Measurements from ENCODE around the gene IL1RAP.

Gene IL1RAP

GRCh38 chr3:190538288-190538687, 24.4 kb downstream of the IL1RAP start:
- Histone ChIP-seq H3K4me1 (ENCODE audit: control insufficient read depth in 1 of 2, insufficient read depth in 2 of 2, low read length in 2 of 2) (no peaks in the 10 kb centered on the region), H3K9ac (ENCODE audit: low read depth in 1 of 2, low read length in 2 of 2) (no peak overlapping the region), H3K9me3 (ENCODE audit: control insufficient read depth in 1 of 2, low read length in 2 of 2) (no peaks in the 10 kb centered on the region), H3K27ac (ENCODE audit: low read depth, low read length) (no peak overlapping the region), H3K4me3 (ENCODE audit: low read depth in 1 of 2, low read length in 2 of 2) (no peak overlapping the region), H3K36me3 (ENCODE audit: control insufficient read depth in 1 of 2, insufficient read depth in 2 of 2, low read length in 2 of 2) (no peaks in the 10 kb centered on the region), H3K27me3 (ENCODE audit: control insufficient read depth in 1 of 2, insufficient read depth in 2 of 2, low read length in 2 of 2) (no peaks in the 10 kb centered on the region)

GRCh38 chr3:190539526-190539925, 25.6 kb downstream of the IL1RAP start:
- no peaks in the 10 kb centered on the region for H3K27me3 ChIP-seq (ENCODE audit: control insufficient read depth in 1 of 2, insufficient read depth in 2 of 2, low read length in 2 of 2)
- H3K4me3 ChIP-seq (ENCODE audit: low read depth in 1 of 2, low read length in 2 of 2), result no peak overlapping the region
- H3K36me3 ChIP-seq (ENCODE audit: control insufficient read depth in 1 of 2, insufficient read depth in 2 of 2, low read length in 2 of 2), result no peaks in the 10 kb centered on the region
- no peak overlapping the region for H3K27ac ChIP-seq (ENCODE audit: low read depth, low read length)
- H3K4me1 ChIP-seq (ENCODE audit: control insufficient read depth in 1 of 2, insufficient read depth in 2 of 2, low read length in 2 of 2), result no peaks in the 10 kb centered on the region
- H3K9ac ChIP-seq (ENCODE audit: low read depth in 1 of 2, low read length in 2 of 2), result no peak overlapping the region
- H3K9me3 ChIP-seq (ENCODE audit: control insufficient read depth in 1 of 2, low read length in 2 of 2), result no peaks in the 10 kb centered on the region

- Histone ChIP-seq H3K27me3 (ENCODE audit: control insufficient read depth in 1 of 2, insufficient read depth in 2 of 2, low read length in 2 of 2) (no peaks in the 10 kb centered on the region), H3K4me1 (ENCODE audit: control insufficient read depth in 1 of 2, insufficient read depth in 2 of 2, low read length in 2 of 2) (no peaks in the 10 kb centered on the region), H3K4me3 (ENCODE audit: low read depth in 1 of 2, low read length in 2 of 2) (no peak overlapping the region), H3K9ac (ENCODE audit: low read depth in 1 of 2, low read length in 2 of 2) (no peak overlapping the region), H3K27ac (ENCODE audit: low read depth, low read length) (no peak overlapping the region), H3K36me3 (ENCODE audit: control insufficient read depth in 1 of 2, insufficient read depth in 2 of 2, low read length in 2 of 2) (no peaks in the 10 kb centered on the region), H3K9me3 (ENCODE audit: control insufficient read depth in 1 of 2, low read length in 2 of 2) (no peaks in the 10 kb centered on the region)
These were observed 27.1 kb downstream of the IL1RAP start for GRCh38 chr3:190541008-190541407.

- Histone ChIP-seq H3K27ac (ENCODE audit: low read depth, low read length) (no peak overlapping the region), H3K4me3 (ENCODE audit: low read depth in 1 of 2, low read length in 2 of 2) (no peak overlapping the region), H3K9ac (ENCODE audit: low read depth in 1 of 2, low read length in 2 of 2) (no peak overlapping the region), H3K4me1 (ENCODE audit: control insufficient read depth in 1 of 2, insufficient read depth in 2 of 2, low read length in 2 of 2) (no peaks in the 10 kb centered on the region), H3K36me3 (ENCODE audit: control insufficient read depth in 1 of 2, insufficient read depth in 2 of 2, low read length in 2 of 2) (no peaks in the 10 kb centered on the region), H3K27me3 (ENCODE audit: control insufficient read depth in 1 of 2, insufficient read depth in 2 of 2, low read length in 2 of 2) (no peaks in the 10 kb centered on the region), H3K9me3 (ENCODE audit: control insufficient read depth in 1 of 2, low read length in 2 of 2) (no peaks in the 10 kb centered on the region)
These were observed 27.7 kb downstream of the IL1RAP start for GRCh38 chr3:190541560-190541959.

GRCh38 chr3:190542846-190543245, 29.0 kb downstream of the IL1RAP start:
- Histone ChIP-seq H3K9ac (ENCODE audit: low read depth in 1 of 2, low read length in 2 of 2) (no peak overlapping the region), H3K9me3 (ENCODE audit: control insufficient read depth in 1 of 2, low read length in 2 of 2) (no peaks in the 10 kb centered on the region), H3K27ac (ENCODE audit: low read depth, low read length) (no peak overlapping the region), H3K4me1 (ENCODE audit: control insufficient read depth in 1 of 2, insufficient read depth in 2 of 2, low read length in 2 of 2) (no peaks in the 10 kb centered on the region), H3K27me3 (ENCODE audit: control insufficient read depth in 1 of 2, insufficient read depth in 2 of 2, low read length in 2 of 2) (no peaks in the 10 kb centered on the region), H3K36me3 (ENCODE audit: control insufficient read depth in 1 of 2, insufficient read depth in 2 of 2, low read length in 2 of 2) (no peaks in the 10 kb centered on the region), H3K4me3 (ENCODE audit: low read depth in 1 of 2, low read length in 2 of 2) (no peak overlapping the region)

GRCh38 chr3:190543671-190544070, 29.8 kb downstream of the IL1RAP start:
- Histone ChIP-seq H3K36me3 (ENCODE audit: control insufficient read depth in 1 of 2, insufficient read depth in 2 of 2, low read length in 2 of 2) (no peaks in the 10 kb centered on the region), H3K4me1 (ENCODE audit: control insufficient read depth in 1 of 2, insufficient read depth in 2 of 2, low read length in 2 of 2) (no peaks in the 10 kb centered on the region), H3K27ac (ENCODE audit: low read depth, low read length) (no peak overlapping the region), H3K9me3 (ENCODE audit: control insufficient read depth in 1 of 2, low read length in 2 of 2) (no peaks in the 10 kb centered on the region), H3K9ac (ENCODE audit: low read depth in 1 of 2, low read length in 2 of 2) (no peak overlapping the region), H3K27me3 (ENCODE audit: control insufficient read depth in 1 of 2, insufficient read depth in 2 of 2, low read length in 2 of 2) (no peaks in the 10 kb centered on the region), H3K4me3 (ENCODE audit: low read depth in 1 of 2, low read length in 2 of 2) (no peak overlapping the region)

GRCh38 chr3:190545191-190545590, 31.3 kb downstream of the IL1RAP start:
- H3K36me3 ChIP-seq (ENCODE audit: control insufficient read depth in 1 of 2, insufficient read depth in 2 of 2, low read length in 2 of 2), result no peaks in the 10 kb centered on the region
- H3K9me3 ChIP-seq (ENCODE audit: control insufficient read depth in 1 of 2, low read length in 2 of 2), result no peaks in the 10 kb centered on the region
- H3K27me3 ChIP-seq (ENCODE audit: control insufficient read depth in 1 of 2, insufficient read depth in 2 of 2, low read length in 2 of 2), result no peaks in the 10 kb centered on the region
- no peaks in the 10 kb centered on the region for H3K4me1 ChIP-seq (ENCODE audit: control insufficient read depth in 1 of 2, insufficient read depth in 2 of 2, low read length in 2 of 2)
- H3K27ac ChIP-seq (ENCODE audit: low read depth, low read length), result no peak overlapping the region
- H3K4me3 ChIP-seq (ENCODE audit: low read depth in 1 of 2, low read length in 2 of 2), result no peak overlapping the region
- no peak overlapping the region for H3K9ac ChIP-seq (ENCODE audit: low read depth in 1 of 2, low read length in 2 of 2)

- H3K9me3 ChIP-seq (ENCODE audit: control insufficient read depth in 1 of 2, low read length in 2 of 2), result no peaks in the 10 kb centered on the region
- H3K9ac ChIP-seq (ENCODE audit: low read depth in 1 of 2, low read length in 2 of 2), result no peak overlapping the region
- H3K36me3 ChIP-seq (ENCODE audit: control insufficient read depth in 1 of 2, insufficient read depth in 2 of 2, low read length in 2 of 2), result no peaks in the 10 kb centered on the region
- no peaks in the 10 kb centered on the region for H3K27me3 ChIP-seq (ENCODE audit: control insufficient read depth in 1 of 2, insufficient read depth in 2 of 2, low read length in 2 of 2)
- no peak overlapping the region for H3K4me3 ChIP-seq (ENCODE audit: low read depth in 1 of 2, low read length in 2 of 2)
- H3K27ac ChIP-seq (ENCODE audit: low read depth, low read length), result no peak overlapping the region
- no peaks in the 10 kb centered on the region for H3K4me1 ChIP-seq (ENCODE audit: control insufficient read depth in 1 of 2, insufficient read depth in 2 of 2, low read length in 2 of 2)
These were observed 33.1 kb downstream of the IL1RAP start for GRCh38 chr3:190546881-190547510.

- no peak overlapping the region for H3K4me3 ChIP-seq (ENCODE audit: low read depth in 1 of 2, low read length in 2 of 2)
- no peak overlapping the region for H3K27ac ChIP-seq (ENCODE audit: low read depth, low read length)
- H3K4me1 ChIP-seq (ENCODE audit: control insufficient read depth in 1 of 2, insufficient read depth in 2 of 2, low read length in 2 of 2), result no peaks in the 10 kb centered on the region
- no peaks in the 10 kb centered on the region for H3K27me3 ChIP-seq (ENCODE audit: control insufficient read depth in 1 of 2, insufficient read depth in 2 of 2, low read length in 2 of 2)
- H3K9ac ChIP-seq (ENCODE audit: low read depth in 1 of 2, low read length in 2 of 2), result no peak overlapping the region
- H3K9me3 ChIP-seq (ENCODE audit: control insufficient read depth in 1 of 2, low read length in 2 of 2), result no peaks in the 10 kb centered on the region
- H3K36me3 ChIP-seq (ENCODE audit: control insufficient read depth in 1 of 2, insufficient read depth in 2 of 2, low read length in 2 of 2), result no peaks in the 10 kb centered on the region
These were observed 34.3 kb downstream of the IL1RAP start for GRCh38 chr3:190548031-190548656.

GRCh38 chr3:190552021-190552420, 38.1 kb downstream of the IL1RAP start:
- no peaks in the 10 kb centered on the region for H3K4me1 ChIP-seq (ENCODE audit: control insufficient read depth in 1 of 2, insufficient read depth in 2 of 2, low read length in 2 of 2)
- H3K9ac ChIP-seq (ENCODE audit: low read depth in 1 of 2, low read length in 2 of 2), result no peak overlapping the region
- no peak overlapping the region for H3K27ac ChIP-seq (ENCODE audit: low read depth, low read length)
- H3K9me3 ChIP-seq (ENCODE audit: control insufficient read depth in 1 of 2, low read length in 2 of 2), result no peaks in the 10 kb centered on the region
- H3K36me3 ChIP-seq (ENCODE audit: control insufficient read depth in 1 of 2, insufficient read depth in 2 of 2, low read length in 2 of 2), result no peaks in the 10 kb centered on the region
- H3K27me3 ChIP-seq (ENCODE audit: control insufficient read depth in 1 of 2, insufficient read depth in 2 of 2, low read length in 2 of 2), result no peaks in the 10 kb centered on the region
- H3K4me3 ChIP-seq (ENCODE audit: low read depth in 1 of 2, low read length in 2 of 2), result no peak overlapping the region
